Adipose tissue (tissue), 3 donors: ENCODE results near the gene NGB. TPM values are rescaled to one million over a fixed set of nuclear protein-coding genes. Genes with fewer than 3 reads are reported as not detected.

Experiments used
- H3K27ac ChIP-seq: one replicate; pipeline ENCODE4 v1.5.1; 2013; ENCODE audit warnings: low read depth, low read length
- WGBS, 3 donors: extraction: QIAGEN DNeasy Blood & Tissue Kit; methylation state at CpG; one replicate each; pipeline ENCODE4 v1.1.7; 2013; 5-methylcytosine and 5-hydroxymethylcytosine counted together
- polyA plus RNA-seq, 3 donors: library from polyadenylated mRNA; stranded (reverse); fragments of 200-250 nt; gene quantifications; one replicate each; pipeline ENCODE4 v1.2.3, GENCODE V29; 2013
- donor health status: healthy with polysubstance abuse.
- donor health status: Bipolar disorder and iron deficiency.
- donor health status: healthy.

The NGB gene
- polyA plus RNA-seq, 3 donors = 0.14 TPM; not detected in 2

GRCh38 chr14:77248666-77249065, 22.3 kb downstream of the NGB start:
- WGBS, 3 donors = 91 to 96% (median 91%) methylated on average over 7 of the region's 7 CpGs
- no peak overlapping the region for H3K27ac ChIP-seq

DNA sequence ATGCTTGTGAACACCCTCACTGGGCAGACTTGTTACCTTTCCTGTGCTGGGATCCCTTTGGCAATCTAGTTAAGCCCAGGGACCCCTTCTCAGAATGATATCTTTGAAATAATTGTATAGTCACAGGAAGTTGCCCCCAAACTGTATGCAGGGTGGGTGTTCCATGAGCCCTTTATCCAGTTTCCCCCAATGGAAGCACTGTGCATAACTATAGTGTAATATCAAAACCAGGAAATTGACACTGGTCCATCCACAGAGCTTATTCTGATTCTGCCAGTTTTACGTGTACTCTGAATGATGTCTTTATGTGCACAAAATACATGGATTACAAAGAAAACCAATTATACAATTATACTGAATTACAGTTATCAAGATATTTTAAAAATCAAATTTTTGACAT, 24.2 kb downstream of the NGB start:
- H3K27ac ChIP-seq = no peak overlapping the region
- 91 to 95% (median 93%) methylated on average over 1 of the region's 1 CpG for WGBS, 3 donors

GRCh38 chr14:77245820-77246219, 25.2 kb downstream of the NGB start:
- 78 to 81% (median 80%) methylated on average over 4 of the region's 4 CpGs for WGBS, 3 donors
- no peak overlapping the region for H3K27ac ChIP-seq

DNA sequence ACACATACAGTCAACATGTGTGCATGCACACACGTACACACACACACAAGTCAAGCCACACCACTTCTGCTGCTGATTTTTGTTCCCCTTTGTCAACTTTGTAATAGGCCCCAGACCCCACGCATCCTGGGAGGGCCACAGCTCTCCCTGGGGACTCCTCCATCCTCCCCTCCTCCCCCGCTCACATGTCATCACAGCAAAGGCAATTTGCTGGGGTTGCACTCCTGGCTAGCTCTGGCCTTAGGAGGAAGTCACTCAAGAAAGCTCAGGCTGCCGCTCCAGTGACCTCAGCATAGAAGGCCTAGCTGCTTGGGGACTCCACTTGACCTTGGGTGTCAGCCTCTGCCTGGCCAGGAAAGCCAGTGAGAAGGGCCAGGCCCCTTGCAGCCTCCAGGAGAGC, 27.2 kb downstream of the NGB start:
- H3K27ac ChIP-seq = no peak overlapping the region
- WGBS, 3 donors = 65 to 94% (median 72%) methylated on average over 4 of the region's 4 CpGs

DNA sequence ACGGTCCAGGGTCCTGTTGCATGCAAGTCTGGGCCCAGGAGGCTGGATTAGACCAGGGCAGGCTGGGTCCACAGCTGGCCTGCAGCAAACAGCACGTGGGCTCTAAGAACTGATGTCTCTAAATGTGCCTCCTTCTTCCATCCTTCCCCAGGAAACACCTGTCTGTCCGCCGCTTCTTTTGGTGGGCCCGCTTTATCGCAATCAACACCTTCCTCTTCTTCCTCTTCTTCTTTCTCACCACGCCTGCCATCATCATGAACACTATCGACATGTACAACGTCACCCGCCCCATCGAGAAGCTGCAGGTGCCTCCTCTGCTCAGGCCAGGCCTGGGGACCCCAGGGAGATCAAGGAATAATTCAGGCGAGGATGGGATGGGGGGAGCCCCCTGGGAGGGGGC, 28.3 kb downstream of the NGB start:
- WGBS, 3 donors = 49 to 77% (median 55%) methylated on average over 12 of the region's 12 CpGs
- H3K27ac ChIP-seq = no peak overlapping the region

DNA sequence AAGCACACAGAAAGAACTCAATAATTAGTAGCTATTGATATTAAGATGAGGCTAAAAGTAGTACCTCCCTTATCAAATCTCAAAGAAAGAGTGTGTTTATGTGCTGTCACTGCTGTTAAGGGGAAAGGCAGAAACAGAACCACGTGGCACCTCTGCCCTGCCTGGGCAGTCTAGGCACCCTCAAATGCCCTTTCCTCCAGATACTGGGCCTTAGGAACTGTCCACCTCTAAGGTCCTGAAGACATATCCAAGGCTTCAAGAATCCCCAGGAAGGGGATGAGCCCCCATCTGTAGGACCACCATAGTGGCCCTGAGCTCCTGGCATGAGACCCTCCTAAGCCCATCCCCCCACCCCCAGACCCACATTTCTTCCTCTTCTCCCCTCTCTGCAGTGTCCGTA, 29.1 kb downstream of the NGB start:
- 62 to 67% (median 64%) methylated on average over 2 of the region's 2 CpGs for WGBS, 3 donors
- no peak overlapping the region for H3K27ac ChIP-seq

GRCh38 chr14:77240336-77240915, 30.6 kb downstream of the NGB start:
- 77 to 89% (median 84%) methylated on average over 15 of the region's 15 CpGs for WGBS, 3 donors
- H3K27ac ChIP-seq = no peak overlapping the region

GRCh38 chr14:77239412-77239811, 31.6 kb downstream of the NGB start:
- H3K27ac ChIP-seq = no peak overlapping the region
- 89 to 94% (median 93%) methylated on average over 16 of the region's 16 CpGs for WGBS, 3 donors

DNA sequence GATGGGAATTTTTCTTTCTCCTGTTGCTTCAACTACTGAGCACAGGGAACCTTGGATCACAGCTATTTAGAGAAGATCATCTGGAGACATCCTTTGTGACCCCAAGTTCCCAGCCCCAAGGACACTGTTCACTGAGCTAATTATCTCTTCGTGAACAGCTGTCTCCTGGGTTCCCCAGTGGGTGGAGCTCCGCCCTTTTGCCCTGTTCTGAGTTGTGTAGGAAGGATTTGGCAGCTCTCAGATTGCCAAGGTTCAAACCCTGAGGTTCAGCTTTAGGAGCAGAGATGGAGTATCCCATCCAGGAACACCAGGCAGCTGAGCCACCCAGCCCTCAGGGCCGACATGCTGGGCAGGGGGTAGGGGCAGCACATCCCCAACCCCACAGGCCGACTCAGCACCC, 32.0 kb downstream of the NGB start:
- WGBS, 3 donors = 46 to 70% (median 66%) methylated on average over 4 of the region's 4 CpGs
- H3K27ac ChIP-seq = no peak overlapping the region

DNA sequence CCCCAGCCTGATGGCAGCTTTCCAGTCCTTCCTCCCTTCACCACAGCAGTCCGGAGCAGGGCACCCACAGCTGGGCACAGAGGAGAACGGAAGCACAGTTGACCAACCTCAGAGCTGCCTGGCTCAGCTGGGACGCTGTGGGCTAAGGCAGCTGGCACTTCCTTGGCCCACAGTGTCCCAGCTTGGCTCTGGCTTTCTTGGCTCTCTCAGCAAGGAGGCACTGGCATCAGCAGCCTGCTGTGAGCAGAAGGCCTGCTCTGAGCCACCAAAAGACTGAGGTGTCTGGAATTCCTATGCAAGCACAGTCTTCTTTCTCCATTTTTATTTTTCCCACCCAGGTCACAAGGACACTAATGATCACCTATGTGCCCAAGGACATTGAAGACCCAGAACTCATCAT, 32.6 kb downstream of the NGB start:
- 67 to 92% (median 83%) methylated on average over 3 of the region's 3 CpGs for WGBS, 3 donors
- H3K27ac ChIP-seq = no peak overlapping the region

- WGBS, 3 donors = 67 to 77% (median 68%) methylated on average over 7 of the region's 7 CpGs
- H3K27ac ChIP-seq = no peak overlapping the region
Measured at GRCh38 chr14:77236814-77237213, 34.2 kb downstream of the NGB start.

DNA sequence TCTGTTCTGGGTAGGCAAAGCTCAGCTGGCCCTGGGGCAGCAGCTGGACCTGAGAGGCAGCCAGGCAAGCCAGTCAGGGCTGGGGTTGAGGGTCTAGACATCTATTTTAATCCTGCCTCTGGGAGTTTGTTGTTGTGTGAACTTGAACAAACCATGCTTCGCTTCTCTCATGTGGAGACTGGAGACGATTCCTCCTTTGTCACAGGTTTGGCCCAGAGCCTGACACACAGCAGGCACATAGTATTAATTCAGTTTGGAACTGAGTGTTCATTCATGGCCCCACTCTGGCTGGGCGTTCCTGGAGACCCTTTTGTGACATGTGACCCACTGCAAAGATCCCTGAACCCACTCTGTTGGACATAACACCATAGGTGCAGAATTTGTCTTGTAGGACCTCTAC, 39.3 kb downstream of the NGB start:
- no peak overlapping the region for H3K27ac ChIP-seq
- WGBS, 3 donors = 66 to 75% (median 70%) methylated on average over 3 of the region's 3 CpGs

- WGBS, 3 donors = 84 to 88% (median 87%) methylated on average over 2 of the region's 2 CpGs
- H3K27ac ChIP-seq = no peak overlapping the region
Measured at GRCh38 chr14:77230914-77231313, 40.1 kb downstream of the NGB start.

DNA sequence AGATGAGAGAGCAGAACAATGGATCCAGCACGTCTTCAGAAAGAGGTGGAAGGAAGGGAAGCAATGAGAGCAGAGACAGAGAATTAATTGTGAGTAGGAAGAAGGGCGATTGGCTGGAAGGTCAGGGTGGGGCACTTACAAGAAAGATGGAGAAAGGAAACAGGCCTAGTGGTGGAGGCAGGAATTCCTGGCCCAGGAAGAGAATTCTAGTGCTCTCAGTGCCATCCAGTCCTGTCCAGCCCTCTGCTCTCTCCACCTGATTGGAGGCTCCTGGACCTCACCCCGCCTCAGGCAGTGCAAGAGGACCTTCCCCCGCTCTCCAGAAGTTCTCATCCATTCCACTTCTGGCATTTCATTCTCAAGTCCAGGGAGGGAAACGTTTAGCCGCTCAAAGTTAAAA, 43.0 kb downstream of the NGB start:
- H3K27ac ChIP-seq = no peak overlapping the region
- 72 to 75% (median 73%) methylated on average over 6 of the region's 6 CpGs for WGBS, 3 donors

DNA sequence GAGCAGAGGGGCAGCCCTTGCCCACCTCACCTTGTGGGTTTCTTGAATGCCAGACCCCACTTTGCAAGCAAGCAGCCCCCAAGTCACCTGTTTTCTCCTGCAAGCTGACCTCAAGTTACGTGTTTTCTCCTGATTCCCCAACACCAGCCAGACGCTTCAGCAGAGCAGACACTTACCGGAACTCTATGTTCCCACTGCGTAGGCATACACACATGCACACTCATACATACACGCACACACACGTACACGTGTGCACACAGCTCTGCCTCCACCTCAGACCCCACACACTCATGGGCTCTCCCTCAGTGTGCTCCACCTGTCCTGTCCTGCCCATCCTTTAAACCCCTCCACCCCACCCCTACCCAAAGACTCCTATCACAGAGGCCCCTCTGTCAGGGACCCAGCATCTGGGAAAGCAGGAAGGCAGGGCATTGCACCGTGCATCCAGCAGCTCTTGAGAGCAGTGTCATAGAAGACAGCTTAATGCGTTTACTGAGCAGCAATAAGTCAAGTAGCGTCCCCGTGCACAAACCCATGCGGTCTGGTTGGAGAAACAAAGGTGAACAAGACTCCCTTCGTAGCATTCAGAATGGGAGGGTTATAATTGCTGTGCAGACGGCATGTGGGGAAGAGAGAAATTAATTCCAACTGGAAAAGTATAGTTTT, 45.0 kb downstream of the NGB start:
- H3K27ac ChIP-seq = no peak overlapping the region
- 76 to 87% (median 84%) methylated on average over 14 of the region's 14 CpGs for WGBS, 3 donors

DNA sequence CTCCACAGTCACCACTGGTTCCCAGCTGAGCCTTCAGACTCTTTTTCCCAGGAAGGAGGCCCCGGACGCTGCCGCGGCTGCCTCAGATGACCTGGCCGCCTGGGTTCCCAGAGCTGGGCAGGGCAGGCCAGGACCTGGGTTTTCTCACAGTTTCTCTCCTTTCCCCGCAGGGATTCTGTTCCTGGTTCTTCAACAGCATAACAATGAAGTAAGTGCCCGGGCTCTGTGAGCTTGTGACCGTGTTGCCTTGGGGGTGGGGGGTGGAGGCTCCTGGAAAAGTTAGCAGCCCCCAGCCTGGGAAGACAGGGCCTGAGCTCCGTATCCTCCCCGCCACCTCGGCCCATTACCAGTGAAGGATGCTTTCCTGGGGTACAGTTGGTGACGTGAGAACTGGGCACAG, 45.8 kb downstream of the NGB start:
- no peak overlapping the region for H3K27ac ChIP-seq
- 72 to 83% (median 74%) methylated on average over 12 of the region's 12 CpGs for WGBS, 3 donors

DNA sequence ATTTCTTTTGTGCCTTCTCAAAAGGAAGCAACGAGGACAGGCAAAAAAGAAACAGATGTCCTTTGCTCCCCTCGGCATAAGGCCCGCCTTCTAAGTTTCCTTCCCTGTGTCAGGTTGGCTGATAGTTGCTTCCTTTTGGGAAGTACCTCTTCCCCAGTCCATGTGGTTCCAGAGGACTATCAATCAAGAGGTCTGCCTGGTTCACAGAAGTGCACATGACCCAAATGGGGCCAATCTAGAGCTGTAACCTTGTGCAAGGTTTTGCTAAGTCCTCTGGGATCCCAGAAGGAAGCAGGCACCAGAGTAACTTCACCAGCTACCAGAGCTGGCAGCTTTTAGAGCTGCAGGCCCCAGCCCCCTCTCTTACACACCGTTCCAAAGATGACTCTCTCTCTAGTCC, 46.8 kb downstream of the NGB start:
- 40 to 57% (median 42%) methylated on average over 4 of the region's 4 CpGs for WGBS, 3 donors
- H3K27ac ChIP-seq = no peak overlapping the region

GRCh38 chr14:77222546-77223225, 48.3 kb downstream of the NGB start:
- 64 to 67% (median 67%) methylated on average over 10 of the region's 10 CpGs for WGBS, 3 donors
- no peak overlapping the region for H3K27ac ChIP-seq

- H3K27ac ChIP-seq = no peak overlapping the region
- WGBS, 3 donors = 62 to 81% (median 72%) methylated on average over 14 to 23 of the region's 23 CpGs
Measured at GRCh38 chr14:77221241-77221871, 49.6 kb downstream of the NGB start.
